Glomerular endothelial cell (primary cell): ENCODE measurements around the gene PLEKHG4B. TPM values are rescaled to one million over a fixed set of nuclear protein-coding genes. Genes with fewer than 3 reads are reported as not detected.

Source experiments
- DNase-seq: peaks from one replicate; pipeline ENCODE4 v3.0.0-alpha.2; 2011; ENCODE audit warnings: low read depth, low spot score; ENCODE audit errors: extremely low read depth
- total RNA-seq: library from RNA; depleted of rRNA; stranded (reverse); fragments of >200 nt; gene quantifications from 2 replicates; pipeline ENCODE4 v1.2.3, GENCODE V29; 2015

Gene PLEKHG4B
- total RNA-seq, 1 donor from 2014 or later, result 0.06 TPM

- DNase-seq, result no peak
Measured at GRCh38 chr5:185095-186070, 93.4 kb downstream of the PLEKHG4B start.

GRCh38 chr5:186091-187041, 94.4 kb downstream of the PLEKHG4B start:
- no peak for DNase-seq

GRCh38 chr5:187042-187431, 95.1 kb downstream of the PLEKHG4B start:
- DNase-seq, result no peak

DNA sequence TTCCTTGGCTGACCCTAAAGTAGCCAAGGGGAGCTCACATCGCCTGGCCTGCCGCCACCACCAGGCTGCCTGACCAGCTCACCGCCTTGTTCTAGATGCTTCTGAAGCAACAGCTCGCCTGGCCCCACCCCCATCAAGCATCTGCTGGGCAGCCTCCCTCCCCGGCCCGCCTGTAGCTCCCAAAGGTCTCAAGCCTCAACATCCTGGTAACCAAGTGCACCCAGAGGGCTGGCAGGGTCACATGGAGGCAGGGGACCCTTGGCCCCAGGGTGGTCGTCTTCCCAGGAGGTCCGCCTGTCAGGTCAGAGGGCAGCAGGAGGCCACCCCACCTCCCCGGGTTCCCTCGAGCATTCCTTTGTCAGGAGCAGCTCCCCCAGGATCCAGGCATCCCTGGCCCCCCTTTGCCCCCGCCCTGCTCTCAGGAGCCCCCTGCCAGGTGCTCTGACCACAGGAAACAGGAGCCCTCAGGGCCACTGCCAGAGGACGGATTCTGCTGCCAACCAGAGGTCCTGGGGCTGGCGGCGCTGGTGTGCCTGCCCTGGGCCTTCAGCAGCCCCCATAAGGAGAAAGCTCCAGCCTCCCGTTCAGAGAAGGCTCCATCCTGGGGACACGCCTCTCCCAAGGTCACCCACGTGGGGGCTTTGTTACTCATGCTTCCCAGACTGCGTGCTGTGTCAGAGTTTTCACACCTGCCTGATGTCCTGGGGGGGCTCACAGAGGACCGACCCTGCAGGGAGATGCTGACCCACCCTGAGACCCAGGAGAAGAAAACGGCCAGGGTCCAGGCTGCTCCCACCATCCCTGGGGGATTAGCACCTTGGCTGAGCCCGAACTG, 95.9 kb downstream of the PLEKHG4B start:
- no peak for DNase-seq

DNA sequence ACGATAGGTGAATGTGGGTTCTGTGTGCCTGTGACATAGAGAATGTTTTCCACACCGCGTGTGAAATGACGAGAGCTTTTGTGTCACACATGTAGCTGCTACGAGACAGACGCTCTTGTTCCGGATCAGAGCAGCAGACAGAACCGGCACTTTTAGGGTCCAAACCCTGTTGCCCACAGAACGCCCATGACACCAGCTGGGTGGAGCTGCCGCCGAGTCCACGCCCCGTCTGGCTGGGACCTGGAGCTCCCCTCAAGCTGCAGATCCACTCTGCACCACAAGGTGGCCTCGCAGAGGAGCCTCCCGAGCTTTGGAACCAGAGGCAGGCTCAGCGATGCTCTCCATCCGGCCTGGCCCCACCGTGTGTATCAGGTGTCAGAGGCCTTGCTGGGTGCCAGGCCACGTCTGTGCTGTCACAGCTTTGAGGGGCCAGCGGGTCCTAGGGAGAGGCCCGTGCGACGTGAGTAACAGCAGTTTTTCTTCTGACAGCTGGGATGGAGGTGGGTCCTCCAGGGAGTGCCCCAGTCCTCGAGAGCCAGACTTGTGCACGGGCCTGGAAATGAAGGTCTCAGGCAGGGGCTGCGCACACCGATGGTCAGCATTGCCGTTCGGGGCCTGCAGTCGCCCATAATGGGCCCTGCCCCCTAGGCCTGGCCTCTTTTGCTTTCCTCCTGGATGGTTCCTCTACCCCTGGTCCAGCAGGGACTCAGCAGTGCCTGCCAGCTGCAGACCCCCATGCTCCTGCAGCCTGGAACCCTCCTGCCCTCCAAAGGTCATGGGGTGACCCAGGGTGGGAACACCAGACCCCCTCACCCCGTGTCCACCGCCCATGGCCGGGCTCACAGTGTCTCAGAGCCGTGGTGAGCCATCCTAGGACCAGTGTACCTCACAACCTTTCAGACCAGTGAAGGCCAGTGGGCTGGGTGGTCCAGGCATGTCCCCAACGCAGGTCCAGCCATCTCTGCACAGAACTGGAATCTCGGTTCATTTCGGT, 96.8 kb downstream of the PLEKHG4B start:
- DNase-seq, result no peak

GRCh38 chr5:189486-189885, 97.5 kb downstream of the PLEKHG4B start:
- DNase-seq, result no peak

GRCh38 chr5:189976-190365, 98.0 kb downstream of the PLEKHG4B start:
- DNase-seq, result no peak

GRCh38 chr5:190366-191035, 98.5 kb downstream of the PLEKHG4B start:
- DNase-seq, result no peak

- no peak for DNase-seq
Measured at GRCh38 chr5:191036-191948, 99.3 kb downstream of the PLEKHG4B start, which contains the start of gene LRRC14B. LRRC14B (plus strand) TSS chr5:191495; CDS start chr5:191539, 44 bp downstream.

GRCh38 chr5:191949-192690, 100.2 kb downstream of the PLEKHG4B start:
- no peak for DNase-seq

- DNase-seq, result no peak
Measured at GRCh38 chr5:192691-192969, 100.7 kb downstream of the PLEKHG4B start.

DNA sequence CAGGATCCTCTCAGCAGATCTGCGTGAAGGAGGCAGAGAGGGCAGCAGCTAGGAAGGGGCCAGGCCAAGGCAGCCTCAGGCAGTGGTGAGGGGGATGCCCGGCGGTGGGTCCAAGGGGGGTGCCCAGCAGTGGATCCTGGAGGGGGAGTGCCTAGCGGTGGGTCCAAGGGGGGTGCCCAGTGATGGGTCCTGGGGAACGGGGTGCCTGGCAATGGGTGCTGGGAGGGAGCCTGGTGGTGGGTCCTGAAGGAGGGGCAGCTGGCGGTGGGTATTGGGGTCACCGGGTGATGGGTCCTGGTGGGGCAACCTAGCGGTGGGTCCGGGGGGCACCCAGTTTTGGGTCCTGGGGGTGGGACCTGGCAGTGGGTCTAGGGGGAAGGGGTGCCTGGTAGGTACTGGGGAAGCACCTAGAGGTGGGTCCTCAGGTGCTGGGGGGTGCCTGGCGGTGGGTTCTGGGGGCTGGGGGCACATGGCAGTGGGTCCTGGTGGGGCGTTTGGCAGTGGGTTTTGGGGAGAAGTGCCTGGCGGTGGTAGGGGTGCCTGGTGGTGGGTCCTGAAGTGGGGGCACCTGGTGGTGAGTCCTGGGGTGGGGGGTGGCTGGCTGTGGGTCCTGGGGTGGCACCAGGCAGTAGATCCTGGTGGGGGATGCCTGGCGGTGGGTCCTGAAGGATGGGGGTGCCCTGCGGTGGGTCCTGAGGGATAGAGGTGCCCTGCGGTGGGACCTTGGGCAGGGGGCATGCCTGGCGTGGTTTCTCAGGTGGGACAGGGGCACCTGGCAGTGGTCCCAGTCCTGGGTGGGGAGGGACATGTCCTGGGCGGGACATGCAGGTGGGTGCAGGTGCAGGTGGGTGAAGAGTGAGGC, 101.2 kb downstream of the PLEKHG4B start:
- no peak for DNase-seq

DNA sequence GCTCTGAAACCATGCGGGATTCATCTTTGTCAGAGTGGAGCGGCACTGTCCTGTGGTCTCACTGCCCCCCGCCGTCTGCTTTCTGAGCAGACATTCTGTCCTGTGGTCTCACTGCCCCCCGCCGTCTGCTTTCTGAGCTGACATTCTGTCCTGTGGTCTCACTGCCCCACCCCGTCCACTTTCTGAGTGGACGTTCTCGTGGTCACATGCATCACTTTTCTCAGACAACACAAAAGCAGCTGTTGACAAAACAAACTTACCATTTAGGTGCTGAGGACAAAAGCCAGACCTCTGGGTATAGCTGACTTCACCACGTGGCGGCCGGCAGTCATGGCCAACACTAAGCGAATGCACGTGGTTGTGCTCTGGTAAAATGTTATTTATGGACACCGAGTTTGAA, 102.1 kb downstream of the PLEKHG4B start:
- DNase-seq, result no peak

DNA sequence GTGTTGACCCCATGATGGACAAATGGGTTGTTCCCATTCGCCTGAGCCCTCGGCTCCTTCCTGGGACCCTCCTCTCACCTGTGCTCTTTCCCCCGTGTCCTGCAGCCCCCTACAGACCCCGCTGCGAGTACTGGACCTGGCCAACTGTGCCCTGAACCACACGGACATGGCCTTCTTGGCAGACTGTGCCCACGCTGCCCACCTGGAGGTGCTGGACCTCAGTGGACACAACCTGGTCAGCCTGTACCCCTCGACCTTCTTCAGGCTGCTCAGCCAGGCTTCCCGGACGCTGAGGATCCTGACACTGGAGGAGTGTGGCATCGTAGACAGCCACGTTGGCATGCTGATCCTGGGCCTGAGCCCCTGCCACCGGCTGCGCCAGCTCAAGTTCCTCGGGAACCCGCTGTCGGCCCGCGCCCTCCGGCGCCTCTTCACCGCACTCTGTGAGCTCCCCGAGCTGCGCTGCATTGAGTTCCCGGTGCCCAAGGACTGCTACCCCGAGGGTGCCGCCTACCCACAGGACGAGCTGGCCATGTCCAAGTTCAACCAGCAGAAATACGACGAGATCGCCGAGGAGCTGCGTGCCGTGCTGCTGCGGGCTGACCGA, 102.7 kb downstream of the PLEKHG4B start:
- DNase-seq, result no peak

DNA sequence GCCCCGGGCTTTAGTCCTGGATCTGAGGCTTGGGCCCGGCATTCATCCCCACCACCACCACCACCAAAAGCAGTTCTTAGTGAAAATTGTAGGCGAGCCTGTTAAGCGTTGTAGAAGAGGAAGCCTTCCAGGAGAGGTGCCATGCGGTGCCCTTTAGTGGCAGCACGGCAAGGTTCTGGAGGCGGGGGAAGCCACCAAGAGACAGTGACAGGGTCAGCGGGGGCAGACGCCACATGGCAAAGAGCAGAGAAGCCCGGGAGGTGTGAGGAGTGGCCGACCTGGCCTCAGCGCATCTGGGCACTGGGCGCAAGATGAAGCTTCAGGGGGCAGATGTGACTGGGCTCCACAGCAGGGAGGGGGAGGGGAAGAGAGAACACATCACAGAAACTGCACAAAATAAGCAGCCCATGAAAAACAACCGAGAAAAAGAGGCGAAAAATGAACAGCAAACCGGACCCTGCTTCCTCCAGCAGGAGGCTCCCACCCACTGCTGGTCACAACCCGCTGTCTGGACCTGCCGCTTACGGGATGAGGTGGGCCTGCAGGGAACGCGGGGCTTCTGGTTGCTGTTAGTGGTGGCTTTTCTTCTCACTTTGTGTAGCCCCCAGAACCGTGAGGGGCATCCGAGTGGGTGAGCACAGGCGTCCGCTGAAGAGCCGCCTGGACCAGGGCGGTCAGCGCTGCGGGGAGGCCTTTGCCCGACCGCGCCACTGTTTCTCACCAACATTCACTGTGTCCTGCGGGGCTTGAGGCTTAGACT, 103.6 kb downstream of the PLEKHG4B start:
- DNase-seq, result no peak
